Prostate gland (tissue), 2 donors: ENCODE data around the gene FRMD5.

Experiments used
- CTCF ChIP-seq, 4 experiments: fragments of 200-600 bp in 2 of 4; fragments of 450-650 bp in 2 of 4; sonication (generic) in 2 of 4; IDR thresholded peaks; 1 replicate in 3 of 4; 2 replicates in 1 of 4; pipeline ENCODE4 v1.5.1; 2016 to 2019; ENCODE audit warnings: antibody characterized with exemption in 4 of 4, mild to moderate bottlenecking in 2 of 4, moderate library complexity in 2 of 4
- POLR2AphosphoS5 ChIP-seq: sonication (generic); formaldehyde crosslinking; IDR thresholded peaks from one replicate; pipeline ENCODE4 v1.6.1; 2017; ENCODE audit warnings: antibody characterized with exemption

- TF ChIP-seq CTCF (IDR thresholded peaks at IDR 0.05) (no peak), POLR2AphosphoS5 (no peak)
Measured at GRCh38 chr15:44082558-44083157, 112.4 kb downstream of the FRMD5 start.
